Measurements from ENCODE around the gene FBXW11.

- TF ChIP-seq POLR2A (IDR thresholded peaks at IDR 0.05) (no peak), CTCF (IDR thresholded peaks at IDR 0.05) (no peak)
Observed at GRCh38 chr5:171867786-171868185, 138.7 kb downstream of the FBXW11 start.

Data from adrenal gland (tissue), 5 donors.